ENCODE results near the gene SGCD.

DNA sequence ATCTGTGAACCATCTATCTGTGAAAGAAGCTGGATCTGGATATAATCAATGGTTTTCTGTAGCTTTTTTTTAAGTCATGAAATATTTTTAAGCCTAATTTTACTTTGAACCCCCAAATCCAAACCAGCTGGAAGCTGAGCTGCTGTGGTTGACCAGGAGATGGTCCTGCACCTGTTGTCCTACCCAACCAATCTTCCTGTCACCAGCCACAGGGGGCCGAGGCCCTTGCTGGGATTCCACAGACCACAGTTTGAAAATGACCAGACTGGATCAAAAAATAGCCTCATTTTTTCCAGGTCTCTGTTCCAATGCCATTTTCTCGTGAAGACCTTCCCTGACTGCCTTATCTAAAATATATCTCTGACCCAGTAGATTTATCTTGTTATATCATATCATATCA lies 200.6 kb downstream of the SGCD start:
- TF ChIP-seq, protein P1, sequence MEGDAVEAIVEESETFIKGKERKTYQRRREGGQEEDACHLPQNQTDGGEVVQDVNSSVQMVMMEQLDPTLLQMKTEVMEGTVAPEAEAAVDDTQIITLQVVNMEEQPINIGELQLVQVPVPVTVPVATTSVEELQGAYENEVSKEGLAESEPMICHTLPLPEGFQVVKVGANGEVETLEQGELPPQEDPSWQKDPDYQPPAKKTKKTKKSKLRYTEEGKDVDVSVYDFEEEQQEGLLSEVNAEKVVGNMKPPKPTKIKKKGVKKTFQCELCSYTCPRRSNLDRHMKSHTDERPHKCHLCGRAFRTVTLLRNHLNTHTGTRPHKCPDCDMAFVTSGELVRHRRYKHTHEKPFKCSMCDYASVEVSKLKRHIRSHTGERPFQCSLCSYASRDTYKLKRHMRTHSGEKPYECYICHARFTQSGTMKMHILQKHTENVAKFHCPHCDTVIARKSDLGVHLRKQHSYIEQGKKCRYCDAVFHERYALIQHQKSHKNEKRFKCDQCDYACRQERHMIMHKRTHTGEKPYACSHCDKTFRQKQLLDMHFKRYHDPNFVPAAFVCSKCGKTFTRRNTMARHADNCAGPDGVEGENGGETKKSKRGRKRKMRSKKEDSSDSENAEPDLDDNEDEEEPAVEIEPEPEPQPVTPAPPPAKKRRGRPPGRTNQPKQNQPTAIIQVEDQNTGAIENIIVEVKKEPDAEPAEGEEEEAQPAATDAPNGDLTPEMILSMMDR (IDR thresholded peaks at IDR 0.05; ENCODE audit: insufficient read depth, low read length) = no peak
- TF ChIP-seq, protein P2, sequence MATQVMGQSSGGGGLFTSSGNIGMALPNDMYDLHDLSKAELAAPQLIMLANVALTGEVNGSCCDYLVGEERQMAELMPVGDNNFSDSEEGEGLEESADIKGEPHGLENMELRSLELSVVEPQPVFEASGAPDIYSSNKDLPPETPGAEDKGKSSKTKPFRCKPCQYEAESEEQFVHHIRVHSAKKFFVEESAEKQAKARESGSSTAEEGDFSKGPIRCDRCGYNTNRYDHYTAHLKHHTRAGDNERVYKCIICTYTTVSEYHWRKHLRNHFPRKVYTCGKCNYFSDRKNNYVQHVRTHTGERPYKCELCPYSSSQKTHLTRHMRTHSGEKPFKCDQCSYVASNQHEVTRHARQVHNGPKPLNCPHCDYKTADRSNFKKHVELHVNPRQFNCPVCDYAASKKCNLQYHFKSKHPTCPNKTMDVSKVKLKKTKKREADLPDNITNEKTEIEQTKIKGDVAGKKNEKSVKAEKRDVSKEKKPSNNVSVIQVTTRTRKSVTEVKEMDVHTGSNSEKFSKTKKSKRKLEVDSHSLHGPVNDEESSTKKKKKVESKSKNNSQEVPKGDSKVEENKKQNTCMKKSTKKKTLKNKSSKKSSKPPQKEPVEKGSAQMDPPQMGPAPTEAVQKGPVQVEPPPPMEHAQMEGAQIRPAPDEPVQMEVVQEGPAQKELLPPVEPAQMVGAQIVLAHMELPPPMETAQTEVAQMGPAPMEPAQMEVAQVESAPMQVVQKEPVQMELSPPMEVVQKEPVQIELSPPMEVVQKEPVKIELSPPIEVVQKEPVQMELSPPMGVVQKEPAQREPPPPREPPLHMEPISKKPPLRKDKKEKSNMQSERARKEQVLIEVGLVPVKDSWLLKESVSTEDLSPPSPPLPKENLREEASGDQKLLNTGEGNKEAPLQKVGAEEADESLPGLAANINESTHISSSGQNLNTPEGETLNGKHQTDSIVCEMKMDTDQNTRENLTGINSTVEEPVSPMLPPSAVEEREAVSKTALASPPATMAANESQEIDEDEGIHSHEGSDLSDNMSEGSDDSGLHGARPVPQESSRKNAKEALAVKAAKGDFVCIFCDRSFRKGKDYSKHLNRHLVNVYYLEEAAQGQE (IDR thresholded peaks at IDR 0.05; ENCODE audit: insufficient replicate concordance, low read depth) = no peak
- no peak for TF ChIP-seq POLR2AphosphoS5 (IDR thresholded peaks at IDR 0.05; ENCODE audit: low read depth)
- no peak for TF ChIP-seq SPI1 (IDR thresholded peaks at IDR 0.05; ENCODE audit: borderline replicate concordance, low read depth)
